Activated T-helper 2 cell treated with anti-CD3 and anti-CD28 coated beads, Interferon-gamma antibody, Interleukin-2, Interleukin-4, amounts not matched to agents 10 μg/mL and 5 μg/mL and 100 μg/mL, durations not matched to agents 14 hours and 24 hours and 36 hours (primary cell): ENCODE measurements around the gene RAB27B. TPM values are rescaled to one million over a fixed set of nuclear protein-coding genes. Genes with fewer than 3 reads are reported as not detected.
"Not testable (repeated sequence)": the region's sequence is repeated elsewhere in the genome, so short reads cannot be mapped to it uniquely, and the experiment has no call there.

Source experiments
- DNase-seq: peaks from one replicate; pipeline ENCODE4 v3.0.0; 2021; ENCODE audit warnings: low spot score
- H3K27ac Mint-ChIP-seq: one replicate; pipeline ENCODE4 v1.8.0; 2021; ENCODE audit warnings: mixed read lengths
- H3K27me3 Mint-ChIP-seq: one replicate; pipeline ENCODE4 v1.8.0; 2021; ENCODE audit warnings: low read depth, mixed read lengths
- H3K36me3 Mint-ChIP-seq: one replicate; pipeline ENCODE4 v1.8.0; 2021; ENCODE audit warnings: low read depth, mixed read lengths
- H3K4me1 Mint-ChIP-seq: one replicate; pipeline ENCODE4 v1.8.0; 2021; ENCODE audit warnings: low read depth, mixed read lengths
- H3K4me3 Mint-ChIP-seq: one replicate; pipeline ENCODE4 v1.8.0; 2021; ENCODE audit warnings: low read depth, mild to moderate bottlenecking, moderate library complexity, mixed read lengths
- H3K9me3 Mint-ChIP-seq: one replicate; pipeline ENCODE4 v1.8.0; 2021; ENCODE audit warnings: mixed read lengths
- intact Hi-C: fragments of 100-400 bp; cut with micrococcal nuclease; formaldehyde crosslinking; loops from one replicate; pipeline ENCODE4 v1.15.1; 2023
- total RNA-seq: library from RNA; stranded (reverse); gene quantifications from 2 replicates; pipeline ENCODE4 v1.2.3, GENCODE V29; 2022

The RAB27B gene
- total RNA-seq, 1 donor from 2014 or later: 0.75 TPM

DNA sequence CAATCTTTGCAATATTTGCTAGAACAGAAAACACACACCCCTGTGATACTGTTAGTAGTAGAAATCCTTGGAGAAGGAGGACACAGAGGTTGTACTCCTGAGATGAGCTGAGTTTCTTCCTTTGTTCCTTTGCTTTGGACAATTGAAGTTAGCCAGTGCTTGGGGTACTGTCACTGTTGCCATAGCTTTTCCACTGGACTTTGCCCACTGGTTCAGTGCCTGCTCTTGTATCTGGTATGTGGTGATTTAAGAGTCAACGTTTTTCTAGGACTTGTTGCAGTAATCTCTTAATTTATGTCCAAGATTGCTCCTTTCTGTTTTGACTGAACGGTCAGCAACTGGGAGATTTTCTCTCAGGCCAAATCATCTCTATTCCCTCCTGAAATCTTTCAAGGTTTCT, 26.1 kb upstream of the RAB27B start:
- DNase-seq: no peak
- Mint-ChIP-seq H3K9me3 (peaks cover 3% of the 10 kb centered on the region), H3K27me3 (peaks cover 21% of the 10 kb centered on the region), H3K4me3 (no peak overlapping the region), H3K27ac (no peak overlapping the region), H3K36me3 (no peaks in the 10 kb centered on the region), H3K4me1 (peaks cover 16% of the 10 kb centered on the region)
- intact Hi-C loops: no loop called here

DNA sequence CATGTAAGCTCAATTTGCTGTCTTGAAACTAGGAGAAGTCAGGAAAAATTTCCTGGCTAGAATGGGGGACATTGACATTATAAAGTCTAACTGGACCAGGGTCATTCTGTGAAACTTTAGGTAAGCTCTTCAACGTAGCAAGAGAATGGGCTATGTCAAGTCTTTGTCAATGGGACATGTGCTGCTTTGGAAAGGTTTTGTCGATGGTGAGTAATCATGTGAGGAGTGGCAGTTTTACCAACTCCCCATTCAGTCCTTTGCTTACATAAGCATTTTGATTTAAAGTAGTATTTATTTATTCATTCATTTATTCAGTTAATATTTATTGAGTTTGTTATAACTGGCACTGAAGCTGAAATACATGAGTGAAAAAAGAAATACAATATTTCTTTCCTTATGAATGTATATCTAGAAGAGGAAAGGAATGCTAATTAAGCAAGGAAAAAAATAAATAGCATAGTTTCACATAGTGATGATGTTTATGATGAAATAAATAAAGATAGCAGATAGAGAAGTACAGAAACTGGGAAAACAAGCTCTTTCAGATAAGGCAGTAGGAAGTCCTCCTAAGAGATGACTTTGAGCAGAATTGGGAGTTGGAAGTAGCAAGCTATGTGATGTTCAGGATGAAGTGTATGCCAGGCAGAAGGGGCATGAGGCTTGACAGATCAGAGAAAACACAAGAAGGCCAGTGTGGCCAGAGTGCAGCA, 25.4 kb upstream of the RAB27B start:
- Mint-ChIP-seq H3K27ac (no peak overlapping the region), H3K27me3 (peaks cover 21% of the 10 kb centered on the region)

DNA sequence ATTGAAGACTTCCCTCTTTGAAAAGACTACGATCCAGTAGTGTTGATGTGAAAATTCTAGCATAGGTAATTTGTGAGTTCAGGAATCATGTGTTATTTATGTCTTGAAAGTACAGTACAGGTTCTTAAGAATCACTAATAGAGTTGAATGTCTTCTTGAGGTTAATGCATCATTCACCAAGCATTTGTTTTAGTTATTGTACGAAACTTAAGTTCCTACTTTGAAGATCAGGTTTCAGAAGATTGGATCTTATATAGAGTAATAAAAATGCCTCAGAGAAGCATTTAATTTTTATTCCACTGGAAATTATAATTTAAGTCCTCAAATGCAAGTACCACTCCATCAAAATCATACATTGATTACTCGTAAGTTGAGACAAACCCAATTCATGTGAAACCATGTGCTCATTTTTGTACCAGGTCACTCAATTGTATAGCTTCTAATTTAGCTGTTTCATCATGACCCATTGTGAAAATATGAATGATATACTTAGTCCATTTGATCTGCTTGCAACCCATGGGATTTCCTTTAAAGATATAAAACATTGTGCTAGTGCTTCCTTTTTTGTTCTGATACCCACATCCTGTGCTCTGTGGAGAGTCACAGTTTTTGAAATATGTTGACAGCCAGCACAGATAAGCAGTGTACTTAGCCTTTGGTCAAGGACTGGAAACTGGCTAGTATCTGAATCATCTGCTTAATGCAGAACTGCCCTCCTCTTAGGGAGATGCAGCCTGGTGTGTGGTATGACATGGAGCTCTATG, 22.5 kb upstream of the RAB27B start:
- DNase-seq: no peak
- H3K4me3 Mint-ChIP-seq: no peak overlapping the region
- intact Hi-C loops: loop anchor here (1.0 to 5.0 kb wide), 8 partner anchors 23 to 545 kb away; partner anchors contain the start of gene RAB27B
- peak overlapping the region; percentile 64 for H3K27ac Mint-ChIP-seq
- peaks cover 3% of the 10 kb centered on the region for H3K9me3 Mint-ChIP-seq
- H3K4me1 Mint-ChIP-seq: peaks cover 22% of the 10 kb centered on the region
- H3K27me3 Mint-ChIP-seq: peaks cover 22% of the 10 kb centered on the region
- H3K36me3 Mint-ChIP-seq: no peaks in the 10 kb centered on the region

More for the DNA sequence above, 25.4 kb upstream of the RAB27B start:
- DNase-seq: no peak
- Mint-ChIP-seq H3K4me1 (peaks cover 22% of the 10 kb centered on the region), H3K4me3 (no peak overlapping the region), H3K9me3 (peaks cover 3% of the 10 kb centered on the region), H3K36me3 (no peaks in the 10 kb centered on the region)
- intact Hi-C loops: no loop called here

DNA sequence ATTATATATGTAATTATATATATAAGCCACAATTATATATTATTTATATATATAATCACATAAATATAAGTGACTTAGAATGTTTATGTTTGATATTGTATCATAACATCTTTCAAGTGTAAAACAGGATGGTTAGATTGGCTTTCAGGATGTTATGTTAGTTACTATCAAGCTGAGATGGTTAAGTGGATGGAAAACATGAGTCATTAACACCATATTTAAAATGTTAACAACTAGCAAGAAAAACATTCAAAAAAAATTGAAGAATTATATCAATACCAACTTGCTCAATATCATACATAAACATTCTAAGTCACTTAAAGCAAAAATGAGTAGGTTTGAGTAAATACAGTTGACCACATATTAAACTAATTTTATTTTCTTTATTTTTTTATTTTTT, 21.8 kb upstream of the RAB27B start:
- DNase-seq: no peak
- Mint-ChIP-seq H3K9me3 (peaks cover 3% of the 10 kb centered on the region), H3K36me3 (no peaks in the 10 kb centered on the region), H3K27me3 (peaks cover 28% of the 10 kb centered on the region), H3K4me3 (no peak overlapping the region), H3K27ac (no peak overlapping the region), H3K4me1 (peaks cover 25% of the 10 kb centered on the region)
- intact Hi-C loops: loop anchor here (1.0 to 5.0 kb wide), 8 partner anchors 22 to 546 kb away; partner anchors contain the start of gene RAB27B

DNA sequence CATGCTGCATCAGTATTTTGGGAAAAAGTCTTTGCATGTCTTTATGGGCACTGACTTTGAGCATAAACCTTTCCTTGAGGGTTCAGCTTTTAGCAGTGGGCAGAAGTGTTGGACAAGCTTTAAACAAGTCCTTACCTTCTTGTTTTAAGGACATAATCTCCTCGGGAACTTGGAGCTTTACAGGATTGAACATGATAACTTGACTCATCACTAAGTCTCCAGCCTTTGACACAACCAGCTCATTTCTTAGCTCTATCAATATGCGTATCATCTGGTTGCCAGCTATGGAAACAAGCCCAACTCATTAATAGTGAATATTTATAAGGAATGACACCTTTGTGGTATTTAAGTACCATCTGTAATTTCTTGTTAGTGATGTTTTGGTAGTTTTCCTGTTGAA, 21.0 kb upstream of the RAB27B start:
- Mint-ChIP-seq H3K9me3 (peaks cover 3% of the 10 kb centered on the region), H3K27me3 (peaks cover 32% of the 10 kb centered on the region), H3K36me3 (no peaks in the 10 kb centered on the region), H3K4me3 (no peak overlapping the region), H3K27ac (no peak overlapping the region), H3K4me1 (peaks cover 31% of the 10 kb centered on the region)
- DNase-seq: no peak
- intact Hi-C loops: loop anchor here (2.0 to 5.0 kb wide), 5 partner anchors 21 to 547 kb away; partner anchors contain the start of gene RAB27B

DNA sequence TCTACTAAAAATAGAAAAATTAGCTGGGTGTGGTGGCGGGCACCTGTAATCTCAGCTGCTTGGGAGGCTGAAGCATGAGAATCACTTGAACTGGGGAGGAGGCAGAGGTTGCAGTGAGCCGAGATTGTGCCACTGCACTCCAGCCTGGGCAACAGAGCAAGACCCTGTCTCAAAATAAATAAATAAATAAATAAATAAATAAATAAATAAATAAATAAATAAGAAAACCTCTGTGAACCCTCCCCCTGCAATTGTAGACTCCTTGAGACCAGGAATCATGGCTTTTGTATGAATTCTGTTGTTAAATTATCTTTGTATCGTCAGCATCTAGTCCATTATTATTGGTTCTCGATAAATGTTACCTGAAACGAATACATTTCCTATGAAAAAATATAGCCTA, 17.6 kb upstream of the RAB27B start:
- H3K9me3 Mint-ChIP-seq, H3K4me3 Mint-ChIP-seq, DNase-seq, H3K36me3 Mint-ChIP-seq, intact Hi-C loops, H3K27ac Mint-ChIP-seq: not testable (repeated sequence)
- peaks cover 35% of the 10 kb centered on the region for H3K27me3 Mint-ChIP-seq
- peaks cover 35% of the 10 kb centered on the region for H3K4me1 Mint-ChIP-seq

DNA sequence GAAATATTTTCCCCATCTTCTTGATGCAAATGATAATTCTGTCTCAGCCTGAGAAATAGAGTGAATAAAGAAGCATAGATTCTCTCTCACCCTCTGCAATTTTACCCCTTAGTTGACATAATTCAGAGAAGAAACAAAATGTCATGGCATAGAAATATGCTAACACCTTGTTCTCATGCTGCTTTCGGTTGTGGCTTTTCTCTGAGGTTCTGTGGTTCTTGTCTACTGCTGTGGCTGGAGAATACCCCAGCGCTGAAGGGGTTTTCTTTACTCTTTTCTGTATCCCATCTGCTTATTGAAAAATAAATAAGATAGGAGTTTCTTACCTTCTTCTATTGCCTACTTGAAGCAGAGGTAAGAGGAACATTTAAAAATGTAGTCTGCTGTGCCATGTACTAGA, 15.4 kb upstream of the RAB27B start:
- Mint-ChIP-seq H3K27ac (no peak overlapping the region), H3K4me3 (no peak overlapping the region), H3K9me3 (no peaks in the 10 kb centered on the region), H3K27me3 (peaks cover 49% of the 10 kb centered on the region), H3K4me1 (peaks cover 24% of the 10 kb centered on the region), H3K36me3 (no peaks in the 10 kb centered on the region)
- peak; percentile 30 for DNase-seq
- intact Hi-C loops: loop anchor here (2.0 kb wide), 1 partner anchor 40 kb away; no protein-coding TSS in a partner anchor

DNA sequence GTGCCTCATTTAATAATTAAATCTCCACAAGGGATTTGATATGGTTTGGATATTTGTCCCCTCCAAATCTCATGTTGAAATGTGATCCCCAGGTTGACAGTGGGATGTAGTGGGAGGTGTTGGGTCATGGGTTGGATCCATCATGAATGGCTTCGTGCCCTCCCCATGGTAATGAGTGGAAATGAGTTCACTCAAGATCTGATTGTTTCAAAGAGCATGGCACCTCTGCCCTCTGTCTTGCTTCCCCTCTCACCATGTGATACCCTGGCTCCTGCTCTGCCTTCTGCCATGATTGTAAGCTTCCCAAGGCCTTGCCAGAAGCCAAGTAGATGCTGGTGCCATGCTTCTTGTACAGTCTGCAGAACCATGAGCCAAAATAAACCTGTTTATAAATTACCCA, 15.0 kb upstream of the RAB27B start:
- intact Hi-C loops: loop anchor here (2.0 kb wide), 1 partner anchor 39 kb away; no protein-coding TSS in a partner anchor
- H3K9me3 Mint-ChIP-seq: no peaks in the 10 kb centered on the region

DNA sequence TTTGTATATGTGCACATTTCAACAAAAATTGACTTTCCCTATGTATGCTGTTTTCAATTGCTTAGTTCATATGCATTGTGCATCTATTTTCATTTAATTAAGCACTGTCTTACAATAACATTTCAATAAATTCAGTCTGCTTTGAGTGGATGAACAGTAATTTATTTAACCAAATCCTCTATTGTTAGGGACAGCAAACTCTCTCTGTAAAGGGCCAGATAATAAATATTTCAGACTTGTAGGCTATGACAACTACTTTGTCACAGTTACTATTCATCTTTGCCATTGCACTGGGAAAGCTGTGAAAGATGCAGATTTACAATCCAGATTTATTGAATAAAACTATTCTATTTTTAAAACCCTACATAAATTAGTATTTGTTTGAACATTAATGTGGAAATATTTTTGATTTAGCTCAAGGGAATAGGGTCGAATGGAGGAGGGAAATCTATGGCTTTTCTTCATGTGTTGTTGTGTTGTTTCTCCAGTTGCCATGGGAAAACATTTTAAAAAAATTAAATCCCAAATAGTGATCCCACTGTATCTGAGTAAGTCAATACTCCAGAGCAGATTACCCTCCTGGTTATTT, 14.2 kb upstream of the RAB27B start:
- H3K27ac Mint-ChIP-seq: no peak overlapping the region
- no peak overlapping the region for H3K4me3 Mint-ChIP-seq
- peaks cover 54% of the 10 kb centered on the region for H3K27me3 Mint-ChIP-seq
- no peaks in the 10 kb centered on the region for H3K36me3 Mint-ChIP-seq
- intact Hi-C loops: loop anchor here (2.0 kb wide), 1 partner anchor 39 kb away; no protein-coding TSS in a partner anchor
- DNase-seq: no peak
- peaks cover 24% of the 10 kb centered on the region for H3K4me1 Mint-ChIP-seq
- no peaks in the 10 kb centered on the region for H3K9me3 Mint-ChIP-seq

More for the DNA sequence above, 15.0 kb upstream of the RAB27B start:
- Mint-ChIP-seq H3K27me3 (peaks cover 52% of the 10 kb centered on the region), H3K27ac (no peak overlapping the region), H3K36me3 (no peaks in the 10 kb centered on the region), H3K4me3 (no peak overlapping the region), H3K4me1 (peaks cover 24% of the 10 kb centered on the region)
- DNase-seq: no peak

DNA sequence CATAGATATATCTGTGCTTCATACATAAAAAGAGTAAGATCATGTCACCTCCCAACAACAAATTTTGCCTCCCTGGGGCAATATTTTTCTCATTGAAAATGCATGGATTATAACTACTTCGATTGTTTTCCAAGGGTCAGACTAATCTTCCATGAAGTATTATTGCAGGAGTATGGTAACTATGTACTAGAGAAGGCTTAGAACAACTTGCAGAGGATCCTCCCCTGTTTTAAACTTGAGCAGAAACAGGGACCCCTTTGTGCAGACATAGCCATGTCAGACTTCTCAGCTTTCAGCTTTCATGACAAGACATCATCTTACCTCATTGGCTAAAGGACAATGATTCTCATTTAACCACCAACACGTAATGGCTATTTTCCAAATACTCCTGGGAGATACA, 13.2 kb upstream of the RAB27B start:
- Mint-ChIP-seq H3K36me3 (no peaks in the 10 kb centered on the region), H3K27ac (no peak overlapping the region), H3K9me3 (no peaks in the 10 kb centered on the region), H3K4me3 (no peak overlapping the region), H3K27me3 (peaks cover 53% of the 10 kb centered on the region), H3K4me1 (peaks cover 24% of the 10 kb centered on the region)
- intact Hi-C loops: no loop called here
- no peak for DNase-seq

DNA sequence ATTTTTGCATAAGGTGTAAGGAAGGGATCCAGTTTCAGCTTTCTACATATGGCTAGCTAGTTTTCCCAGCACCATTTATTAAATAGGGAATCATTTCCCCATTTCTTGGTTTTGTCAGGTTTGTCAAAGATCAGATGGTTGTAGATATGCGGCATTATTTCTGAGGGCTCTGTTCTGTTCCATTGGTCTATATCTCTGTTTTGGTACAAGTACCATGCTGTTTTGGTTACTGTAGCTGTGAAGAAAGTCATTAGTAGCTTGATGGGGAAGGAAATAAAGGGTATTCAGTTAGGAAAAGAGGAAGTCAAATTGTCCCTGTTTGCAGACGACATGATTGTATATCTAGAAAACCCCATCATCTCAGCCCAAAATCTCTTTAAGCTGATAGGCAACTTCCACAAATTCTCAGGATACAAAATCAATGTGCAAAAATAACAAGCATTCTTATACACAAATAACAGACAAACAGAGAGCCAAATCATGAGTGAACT, 7.4 kb upstream of the RAB27B start:
- H3K27me3 Mint-ChIP-seq: peaks cover 52% of the 10 kb centered on the region
- not testable (repeated sequence) for H3K36me3 Mint-ChIP-seq, H3K9me3 Mint-ChIP-seq

DNA sequence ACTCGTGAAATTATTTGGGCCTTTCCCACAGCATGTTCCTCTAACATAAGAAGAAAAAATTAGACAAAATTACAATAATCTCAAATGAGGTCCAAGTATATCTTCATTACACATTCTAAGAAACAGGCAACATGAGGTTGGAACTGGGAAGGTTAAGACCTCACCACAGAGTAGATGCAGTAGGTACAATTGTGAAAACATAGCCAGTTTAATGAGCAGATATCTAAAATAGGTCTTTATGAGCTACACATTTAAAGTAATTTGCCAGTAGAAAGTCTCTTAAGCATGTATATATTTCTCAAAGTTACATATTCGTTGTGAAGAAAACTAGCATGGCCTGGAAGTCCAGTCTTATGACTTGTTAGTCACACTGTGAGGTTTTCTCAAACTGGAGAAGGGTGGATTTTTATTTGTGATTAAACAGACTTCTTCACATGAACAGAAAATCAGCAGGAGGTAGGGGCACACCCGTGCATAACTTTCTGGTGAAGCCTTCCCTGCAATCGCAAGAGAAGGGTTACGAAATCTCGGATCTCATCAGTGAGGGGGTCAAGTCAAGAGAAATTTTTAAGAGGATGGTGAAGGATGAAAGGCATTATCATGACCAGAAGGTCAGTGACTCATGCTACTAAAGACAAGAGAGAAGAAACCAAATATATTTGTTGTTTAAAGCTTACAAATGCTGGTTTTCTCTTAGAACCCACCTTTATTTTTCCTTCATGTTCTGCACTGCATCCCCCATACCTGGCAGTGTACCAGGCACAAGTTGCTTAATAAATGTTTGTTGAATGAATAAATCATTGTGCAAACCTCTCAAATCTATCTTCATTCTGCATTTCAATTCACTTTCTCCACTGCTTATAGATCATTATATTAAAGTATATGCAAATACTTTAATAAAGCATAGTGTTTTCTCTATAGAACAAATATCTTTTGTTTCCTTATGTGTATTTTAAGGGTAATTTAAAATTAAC, 5.1 kb upstream of the RAB27B start:
- Mint-ChIP-seq H3K9me3 (no peaks in the 10 kb centered on the region), H3K36me3 (no peaks in the 10 kb centered on the region), H3K4me3 (no peak overlapping the region), H3K4me1 (peaks cover 8% of the 10 kb centered on the region), H3K27me3 (peaks cover 47% of the 10 kb centered on the region), H3K27ac (no peak overlapping the region)
- no peak for DNase-seq
- intact Hi-C loops: no loop called here

More for the DNA sequence above, 7.4 kb upstream of the RAB27B start:
- intact Hi-C loops, H3K27ac Mint-ChIP-seq, DNase-seq, H3K4me1 Mint-ChIP-seq, H3K4me3 Mint-ChIP-seq: not testable (repeated sequence)
